Stimulated activated CD4-positive, alpha-beta T cell treated with anti-CD3 and anti-CD28 coated beads, TNF-alpha, amount 100 ng/mL, for 4 hours (primary cell): ENCODE data around the gene GJB3.
A peak's percentile ranks its signal among the peaks of the same experiment; 100 is the strongest.
"Not testable (repeated sequence)": the region's sequence is repeated elsewhere in the genome, so short reads cannot be mapped to it uniquely, and the experiment has no call there.

Experiments used
- DNase-seq, 3 experiments: peaks; one replicate each; pipeline ENCODE4 v3.0.0-alpha.2; 2020; ENCODE audit warnings: low read depth in 3 of 3

Gene GJB3

DNA sequence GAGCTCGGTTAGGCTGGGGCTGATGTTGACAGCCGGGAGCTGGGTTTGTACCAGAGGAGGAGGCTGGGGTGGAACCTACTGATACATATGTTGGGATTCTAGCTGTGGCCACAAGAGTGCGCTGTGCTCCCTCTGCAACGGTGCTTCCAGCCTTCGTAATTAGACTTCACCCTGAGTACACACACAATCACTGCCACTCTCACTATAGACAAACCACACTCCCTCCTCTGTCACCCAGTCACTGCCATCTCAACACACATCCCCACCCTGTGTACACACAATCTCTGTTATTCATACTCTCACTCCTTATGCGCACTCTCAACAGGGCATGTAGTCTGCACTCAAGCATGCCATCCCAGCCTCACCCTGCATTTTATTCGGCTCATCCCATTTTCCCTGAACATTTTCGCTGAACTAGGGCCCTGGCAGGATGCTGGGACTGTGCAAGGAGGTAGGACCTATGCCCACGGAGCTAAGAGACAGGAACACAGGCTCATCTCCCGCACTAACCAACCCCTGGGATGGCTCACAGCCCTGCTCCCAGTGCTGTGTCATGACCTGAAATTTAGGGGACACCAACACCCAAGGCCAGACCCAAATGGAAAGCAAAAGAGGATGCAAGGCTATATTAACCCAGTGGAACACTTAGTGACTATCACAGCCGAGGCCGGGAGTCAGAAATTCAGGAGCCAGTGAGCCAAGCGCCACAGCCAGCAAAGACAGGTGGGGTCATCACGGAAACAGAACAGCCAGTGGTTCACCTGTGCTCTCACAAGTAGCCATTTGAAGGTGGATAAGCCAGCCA, 5.7 kb downstream of the GJB3 start:
- peak; percentile 28 to 31 (median 29) for DNase-seq

DNA sequence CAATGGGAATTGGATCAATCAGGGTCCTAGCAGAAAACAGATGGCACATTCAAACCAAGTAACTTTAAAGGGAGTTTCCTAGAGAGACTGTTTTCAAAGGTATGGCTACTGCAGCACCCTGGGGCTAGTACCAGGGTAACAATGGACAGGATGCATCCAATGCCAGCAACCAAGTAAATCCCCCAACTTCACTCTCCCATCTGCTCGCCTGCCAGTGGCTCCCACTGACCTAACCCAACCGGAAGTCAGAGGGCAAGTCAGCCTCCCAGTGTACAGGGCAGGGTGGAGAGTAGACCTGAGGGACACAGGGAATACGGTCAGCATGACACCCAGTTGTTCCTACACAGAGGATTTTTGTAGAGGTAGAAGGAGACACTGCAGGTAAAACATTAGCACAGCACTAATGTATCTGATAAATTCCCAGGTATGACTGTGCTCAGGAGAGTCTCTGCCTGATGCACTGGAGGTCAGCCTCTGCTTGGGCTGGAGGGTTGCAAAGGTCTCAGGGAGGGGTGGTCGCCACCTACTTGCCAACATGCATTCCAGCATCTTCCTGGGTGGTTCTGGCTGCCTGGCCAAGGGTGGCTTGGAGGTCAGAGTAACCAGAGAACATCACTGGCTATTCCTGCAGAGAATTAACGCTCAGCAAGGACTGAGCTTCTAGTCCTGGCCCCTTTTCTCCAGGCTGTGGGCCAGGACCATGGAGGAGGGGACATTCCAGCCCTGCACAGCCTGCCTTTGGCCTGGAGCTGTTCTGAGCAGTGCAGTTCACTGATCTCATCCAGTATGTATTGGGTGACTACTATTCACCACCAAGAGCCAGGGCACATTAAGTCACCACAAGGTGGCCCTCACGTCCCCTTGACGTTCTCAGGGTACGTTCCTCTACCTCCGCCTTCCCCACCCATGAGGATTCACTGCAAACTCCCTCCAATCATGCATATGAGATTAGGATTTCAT, 6.7 kb downstream of the GJB3 start:
- DNase-seq: no peak

DNA sequence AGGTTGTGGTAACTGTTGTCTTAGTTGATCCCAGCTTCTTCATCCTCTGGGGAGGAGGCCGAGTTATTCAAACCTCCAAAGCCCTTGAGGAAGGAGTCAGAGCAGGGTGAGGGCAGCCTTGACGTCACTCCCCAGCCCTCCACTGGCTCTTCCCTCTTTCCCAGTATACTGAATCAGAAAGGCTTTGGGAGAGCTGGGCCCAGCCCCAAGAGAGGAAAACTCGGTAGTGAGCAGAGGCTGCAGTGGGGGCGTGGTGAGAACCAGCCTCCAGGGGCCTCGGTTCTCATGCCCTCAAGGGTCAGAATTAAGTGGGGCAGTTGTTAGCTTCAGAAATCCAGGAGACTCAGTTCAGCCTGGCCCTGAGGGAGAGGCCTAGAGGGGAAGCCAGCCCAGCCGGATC, 10.0 kb downstream of the GJB3 start:
- DNase-seq: no peak

DNA sequence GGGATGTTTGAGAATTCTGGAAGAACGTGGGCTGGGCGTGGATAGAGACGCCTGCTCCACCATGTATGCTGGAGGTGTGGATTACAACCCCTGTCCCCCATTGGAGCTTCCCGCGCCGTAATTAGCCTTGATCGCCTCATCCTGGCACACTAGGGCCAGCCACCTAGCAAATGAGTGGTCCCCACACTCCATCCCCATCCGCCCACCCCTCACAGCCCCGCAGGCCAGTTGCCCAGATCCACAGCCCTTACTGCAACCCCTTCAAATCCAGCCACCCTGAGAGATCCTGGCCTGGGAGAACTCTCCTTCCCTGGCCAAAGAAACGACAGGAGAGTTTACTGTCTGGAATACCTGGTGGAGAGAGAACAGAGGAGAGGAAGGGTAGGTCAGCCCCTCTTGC, 11.4 kb downstream of the GJB3 start:
- DNase-seq: no peak

DNA sequence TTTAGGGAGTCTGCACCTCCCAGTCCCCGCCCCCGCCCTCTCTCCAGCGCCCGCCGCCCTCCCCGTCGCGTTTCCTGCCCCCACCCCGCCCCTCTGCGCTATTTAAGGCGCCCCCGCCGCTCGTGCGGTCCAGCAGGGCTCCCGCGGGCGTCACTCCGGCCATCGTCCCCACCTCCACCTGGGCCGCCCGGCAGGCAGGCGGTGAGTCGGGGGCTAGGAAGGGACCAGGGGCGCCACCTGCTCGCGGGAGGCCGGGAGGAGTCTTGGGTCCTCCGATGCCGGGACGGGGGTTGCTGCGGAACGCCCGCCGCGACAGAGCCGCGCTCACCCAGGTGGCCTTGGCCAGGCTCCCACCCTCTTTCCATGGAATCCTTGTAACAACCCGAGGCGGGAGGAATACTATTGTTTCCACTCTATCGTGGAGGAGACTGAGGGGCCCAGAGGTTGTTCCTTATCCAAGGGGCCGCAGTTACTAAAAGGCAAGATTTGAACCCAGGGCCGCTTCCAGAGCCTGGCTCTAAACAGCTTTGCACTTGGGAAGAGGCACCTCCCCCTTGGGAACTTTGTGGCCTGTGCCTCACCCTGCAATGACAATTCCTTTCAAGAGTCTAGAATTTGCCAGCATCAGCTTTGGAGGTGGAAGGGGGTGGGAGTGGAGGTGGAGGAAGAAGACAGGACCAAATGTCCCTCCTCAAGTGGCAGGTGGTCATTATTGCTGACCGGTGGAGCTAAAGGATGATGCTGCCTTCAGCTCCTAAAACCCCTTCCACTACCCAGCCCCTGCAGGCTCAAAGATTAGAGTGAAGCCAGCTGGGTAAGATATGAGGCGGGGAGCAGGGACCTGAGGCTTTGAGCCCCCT, 12.1 kb downstream of the GJB3 start, which contains the start of gene GJA4:
Gene GJA4 (plus strand): TSS at position 132 of the 860 bp plus-strand sequence. CDS start 1,215 bp downstream, outside the sequence.
- no peak for DNase-seq

DNA sequence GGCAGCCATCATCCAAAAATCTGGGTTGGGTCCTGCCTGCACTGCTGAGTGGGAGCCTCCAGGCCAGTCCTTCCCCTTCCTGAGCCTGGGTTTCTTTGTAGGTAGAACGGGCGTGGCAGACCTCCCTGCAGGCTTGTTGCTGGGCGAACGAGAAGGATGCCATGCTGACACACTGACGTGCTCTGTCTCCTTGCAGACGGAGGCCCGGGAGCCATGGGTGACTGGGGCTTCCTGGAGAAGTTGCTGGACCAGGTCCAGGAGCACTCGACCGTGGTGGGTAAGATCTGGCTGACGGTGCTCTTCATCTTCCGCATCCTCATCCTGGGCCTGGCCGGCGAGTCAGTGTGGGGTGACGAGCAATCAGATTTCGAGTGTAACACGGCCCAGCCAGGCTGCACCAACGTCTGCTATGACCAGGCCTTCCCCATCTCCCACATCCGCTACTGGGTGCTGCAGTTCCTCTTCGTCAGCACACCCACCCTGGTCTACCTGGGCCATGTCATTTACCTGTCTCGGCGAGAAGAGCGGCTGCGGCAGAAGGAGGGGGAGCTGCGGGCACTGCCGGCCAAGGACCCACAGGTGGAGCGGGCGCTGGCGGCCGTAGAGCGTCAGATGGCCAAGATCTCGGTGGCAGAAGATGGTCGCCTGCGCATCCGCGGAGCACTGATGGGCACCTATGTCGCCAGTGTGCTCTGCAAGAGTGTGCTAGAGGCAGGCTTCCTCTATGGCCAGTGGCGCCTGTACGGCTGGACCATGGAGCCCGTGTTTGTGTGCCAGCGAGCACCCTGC, 13.2 kb downstream of the GJB3 start:
- DNase-seq: no peak

DNA sequence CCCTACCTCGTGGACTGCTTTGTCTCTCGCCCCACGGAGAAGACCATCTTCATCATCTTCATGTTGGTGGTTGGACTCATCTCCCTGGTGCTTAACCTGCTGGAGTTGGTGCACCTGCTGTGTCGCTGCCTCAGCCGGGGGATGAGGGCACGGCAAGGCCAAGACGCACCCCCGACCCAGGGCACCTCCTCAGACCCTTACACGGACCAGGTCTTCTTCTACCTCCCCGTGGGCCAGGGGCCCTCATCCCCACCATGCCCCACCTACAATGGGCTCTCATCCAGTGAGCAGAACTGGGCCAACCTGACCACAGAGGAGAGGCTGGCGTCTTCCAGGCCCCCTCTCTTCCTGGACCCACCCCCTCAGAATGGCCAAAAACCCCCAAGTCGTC, 13.8 kb downstream of the GJB3 start:
- no peak for DNase-seq

DNA sequence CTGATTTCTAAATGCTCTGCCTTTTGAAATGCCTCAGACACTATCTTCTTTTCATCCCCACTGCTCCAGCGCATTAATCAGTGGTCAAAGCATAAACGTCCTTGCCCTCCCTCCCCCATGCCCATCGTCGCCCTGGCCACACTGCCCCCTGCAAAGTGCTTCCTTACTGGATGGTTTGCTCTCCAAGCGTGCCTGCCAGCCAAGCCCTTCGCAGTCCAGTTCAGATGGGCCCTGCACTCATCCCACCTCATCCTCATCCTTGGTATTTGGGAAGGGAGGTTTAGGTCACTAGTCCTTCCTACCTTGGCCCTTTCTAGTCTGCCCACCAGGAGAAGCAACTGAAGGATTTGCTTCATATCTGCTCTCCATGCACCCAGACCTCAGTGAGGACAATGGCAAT, 14.9 kb downstream of the GJB3 start:
- no peak for DNase-seq

DNA sequence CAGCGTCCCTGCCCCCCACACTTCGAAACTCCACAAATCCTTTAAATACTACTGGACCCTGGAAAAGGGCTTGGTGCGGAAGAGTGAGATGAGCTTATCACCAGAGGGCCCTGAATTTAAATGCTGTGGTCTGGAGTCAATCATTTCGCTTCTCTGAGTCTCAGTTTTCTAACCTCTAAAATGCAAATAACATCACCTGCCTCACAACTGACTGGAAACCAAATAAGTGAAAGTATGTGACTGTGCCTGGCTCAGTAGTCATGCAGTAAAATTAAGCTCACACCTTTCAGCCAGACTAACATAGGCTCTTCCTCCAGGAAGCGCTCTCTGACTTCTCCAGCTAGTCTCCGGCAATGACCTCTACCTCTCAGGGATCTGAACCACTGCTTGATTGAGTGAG, 16.0 kb downstream of the GJB3 start:
- DNase-seq: no peak

DNA sequence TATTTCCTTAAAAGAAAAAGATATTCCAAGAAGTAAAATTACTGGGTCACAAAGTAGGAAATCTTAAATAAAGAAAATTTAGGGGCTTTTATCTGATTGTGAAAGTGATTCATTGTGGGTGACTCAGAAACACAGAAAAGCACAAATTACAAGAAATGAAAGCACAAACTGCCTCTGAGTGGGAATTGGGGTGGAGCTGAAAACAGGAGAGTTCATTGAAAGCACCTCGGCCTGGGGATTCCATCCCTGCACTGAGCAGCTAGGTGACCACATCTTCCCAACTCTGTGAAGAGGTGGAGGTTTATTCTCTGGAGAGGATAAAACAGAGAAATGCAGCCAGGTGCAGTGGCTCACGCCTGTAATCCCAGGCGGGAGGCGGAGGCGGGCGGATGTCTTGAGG, 19.2 kb downstream of the GJB3 start:
- DNase-seq: no peak

DNA sequence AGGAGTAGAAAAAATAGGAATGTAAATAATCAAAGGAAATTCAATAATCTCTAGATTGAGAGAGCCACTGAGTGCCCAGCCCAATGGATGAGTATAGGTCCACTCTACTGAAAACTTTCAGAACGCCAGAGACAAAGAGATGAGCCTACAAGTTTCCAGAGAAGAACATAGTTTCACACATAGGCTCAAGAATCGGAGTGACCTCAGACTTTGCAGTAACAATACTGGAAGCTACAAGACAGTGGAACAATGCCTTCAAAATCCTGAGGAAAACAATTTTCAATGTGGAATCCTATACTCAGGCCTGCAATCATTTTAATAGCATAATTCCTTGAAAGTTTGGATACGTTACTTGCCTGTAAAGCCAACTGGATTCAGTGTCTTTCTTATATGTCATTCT, 22.8 kb downstream of the GJB3 start:
- no peak for DNase-seq

DNA sequence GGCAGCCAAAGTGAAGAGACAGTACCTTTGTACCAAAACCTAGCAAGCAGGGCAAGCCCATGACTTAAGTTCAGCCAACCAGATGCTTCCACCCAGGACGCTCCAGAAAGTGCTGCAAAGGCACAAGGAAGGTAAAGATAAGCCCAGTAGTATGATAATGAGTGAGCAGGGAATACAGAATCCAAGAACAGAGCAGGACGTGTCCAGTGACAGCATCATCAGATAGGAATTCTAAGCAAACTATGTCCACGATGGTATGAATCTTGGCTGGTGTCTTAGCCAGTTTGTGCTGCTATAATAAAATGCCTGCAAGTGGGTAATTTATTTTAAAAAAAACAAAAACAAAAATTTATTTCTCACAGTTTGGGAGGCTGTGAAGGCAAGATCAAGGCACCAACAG, 25.4 kb downstream of the GJB3 start:
- no peak for DNase-seq

DNA sequence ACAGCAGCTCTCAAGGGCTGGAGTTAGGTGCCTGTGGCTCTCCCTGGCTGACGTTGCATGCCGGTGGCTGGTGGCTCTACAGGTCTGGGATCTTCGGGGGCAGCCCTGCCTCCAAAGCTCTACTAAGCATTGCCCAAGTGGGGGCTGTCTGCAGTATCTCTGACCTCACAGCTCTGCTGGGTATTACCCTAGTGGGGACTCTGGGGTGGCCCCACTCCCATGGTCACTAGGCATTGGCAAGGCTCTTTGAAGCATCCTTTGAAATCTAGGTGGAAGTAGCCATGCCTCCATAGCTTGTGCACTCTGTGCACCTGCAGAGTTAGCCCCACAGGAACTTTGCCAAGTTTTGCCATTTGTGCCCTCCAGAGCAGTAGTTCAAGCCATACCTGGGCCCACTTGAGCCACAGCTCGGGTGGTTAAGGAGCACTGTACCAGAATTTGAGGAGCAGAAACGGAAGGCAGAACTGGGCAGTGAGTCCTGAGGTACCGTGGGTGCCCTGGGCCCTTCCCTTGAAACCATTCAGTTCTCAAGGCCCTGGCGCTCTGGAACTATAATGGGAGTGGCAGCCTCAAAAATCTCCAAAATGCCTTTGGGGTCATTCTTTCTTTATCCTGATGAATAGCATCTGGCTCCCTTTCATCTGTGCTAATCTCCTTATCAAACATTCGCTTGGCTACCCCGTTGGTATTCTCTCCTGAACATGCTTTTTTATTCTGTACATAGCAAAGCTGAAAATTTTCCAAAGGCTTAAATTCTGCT, 27.2 kb downstream of the GJB3 start:
- DNase-seq: no peak

DNA sequence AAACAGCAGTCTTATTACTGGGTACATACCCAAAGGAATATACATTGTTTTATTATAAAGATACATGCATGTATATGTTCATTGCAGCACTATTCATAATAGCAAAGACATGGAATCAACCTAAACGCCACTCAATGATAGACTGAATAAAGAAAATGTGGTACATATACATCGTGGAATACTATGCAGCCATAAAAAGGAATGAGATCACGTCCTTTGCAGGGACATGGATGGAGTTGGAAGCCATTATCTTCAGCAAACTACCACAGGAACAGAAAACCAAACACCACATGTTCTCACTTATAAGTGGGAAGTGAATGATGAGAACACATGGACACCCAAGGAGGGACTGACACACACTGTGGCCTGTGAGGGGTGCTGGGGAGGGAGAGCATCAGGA, 29.8 kb downstream of the GJB3 start:
- not testable (repeated sequence) for DNase-seq

DNA sequence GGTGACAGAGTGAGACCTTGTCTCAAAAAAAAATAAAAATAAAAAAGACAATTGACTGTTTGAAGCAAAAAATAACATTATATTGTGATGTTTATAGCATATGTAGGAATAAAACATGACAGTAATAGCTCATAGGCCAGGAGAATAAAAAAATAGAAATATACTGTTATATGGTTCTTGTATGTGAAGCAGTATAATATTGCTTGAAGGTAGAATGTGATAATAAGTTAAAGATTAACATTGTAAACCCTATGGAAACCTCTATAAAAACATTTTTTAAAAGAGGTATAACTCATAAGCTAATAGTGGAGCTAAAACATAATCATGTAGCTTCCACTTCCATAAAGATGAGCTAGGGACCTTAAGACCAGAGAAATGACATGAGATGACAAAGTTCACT, 35.3 kb downstream of the GJB3 start:
- no peak for DNase-seq

DNA sequence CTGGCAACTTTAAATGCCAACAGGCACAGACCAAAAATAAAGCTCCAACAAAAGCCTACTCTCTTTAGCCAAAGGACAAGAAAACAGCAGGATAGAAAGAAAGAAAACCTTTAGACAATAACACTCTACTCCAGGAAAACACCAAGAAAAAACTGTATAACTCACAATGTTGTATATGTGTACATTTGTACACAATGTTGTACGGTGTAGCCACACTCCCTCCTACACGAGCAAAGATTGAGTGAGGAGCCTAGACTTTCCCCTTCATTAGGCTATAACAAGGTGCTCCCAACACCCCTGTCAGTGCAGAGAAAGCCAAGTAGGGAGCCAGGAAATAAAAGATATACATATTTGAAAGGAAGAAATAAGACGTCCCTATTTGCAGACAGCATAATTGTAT, 35.8 kb downstream of the GJB3 start:
- no peak for DNase-seq

DNA sequence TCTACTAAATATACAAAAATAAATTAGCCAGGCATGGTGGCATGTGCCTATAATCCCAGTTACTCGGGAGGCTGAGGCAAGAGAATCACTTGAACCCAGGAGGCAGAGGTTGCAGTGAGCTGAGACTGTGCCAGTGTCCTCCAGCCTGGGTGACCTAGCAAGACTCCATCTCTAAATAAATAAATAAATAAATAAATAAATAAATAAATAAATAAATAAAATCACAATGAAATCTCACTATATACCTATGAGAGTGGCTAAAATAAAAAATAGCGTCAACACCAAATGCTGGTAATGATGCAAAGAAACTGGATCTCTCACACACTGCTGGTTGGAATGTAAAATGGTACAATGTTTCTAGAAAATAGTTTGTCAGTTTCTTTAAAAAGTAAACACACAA, 37.8 kb downstream of the GJB3 start:
- DNase-seq: not testable (repeated sequence)

DNA sequence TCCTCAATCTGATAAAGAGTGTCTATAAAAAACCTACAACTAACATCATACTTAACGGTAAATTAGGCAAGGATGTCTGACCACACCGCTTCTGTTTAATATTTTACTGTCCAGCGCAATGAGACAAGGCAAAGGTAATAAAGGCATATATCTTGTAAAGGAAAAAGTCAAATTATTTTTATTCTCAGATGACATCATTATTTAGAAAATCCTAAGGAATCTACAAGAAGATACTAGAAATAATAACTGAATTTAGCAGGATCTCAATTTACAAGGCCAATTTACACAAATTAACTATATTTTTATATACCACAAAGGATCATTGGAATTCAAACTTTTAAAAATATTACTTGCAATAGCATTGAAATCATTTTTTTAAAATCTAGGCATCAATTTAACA, 41.2 kb downstream of the GJB3 start:
- DNase-seq: no peak

DNA sequence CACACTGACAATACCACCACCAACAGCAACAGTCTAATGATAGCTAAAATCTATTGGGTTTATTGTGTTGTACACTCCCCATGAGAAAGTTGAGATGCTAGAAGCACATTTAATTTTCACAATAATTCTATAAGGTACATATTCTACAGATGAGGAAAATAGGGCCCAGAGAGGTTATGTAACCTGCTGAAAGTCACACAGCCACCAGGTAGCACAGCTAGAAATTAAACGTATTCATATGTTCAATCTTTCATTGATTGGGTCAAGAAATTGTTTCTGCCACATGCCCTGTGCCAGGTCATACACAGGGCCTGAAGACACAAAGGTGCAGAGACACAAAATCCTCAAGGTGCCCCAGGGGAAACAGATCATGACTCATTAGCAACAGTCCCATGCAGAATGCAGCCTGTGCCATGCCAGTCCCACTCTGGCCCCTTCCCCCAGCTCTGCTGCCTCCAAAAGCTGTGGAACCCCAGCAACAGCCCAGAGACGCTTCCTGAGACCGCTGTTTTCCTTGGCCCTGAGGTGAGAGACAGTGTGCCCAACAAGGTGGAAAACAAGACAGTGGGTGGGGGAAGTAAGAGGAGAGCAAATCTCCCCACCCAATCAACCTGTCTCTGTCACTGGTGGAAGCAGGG, 43.9 kb downstream of the GJB3 start:
- no peak for DNase-seq
